Stomach (tissue), 4 donors: Measurements from ENCODE around the gene NOS1.

Experiments used
- CTCF ChIP-seq, 7 experiments: fragments of 450-650 bp in 4 of 7; fragments of 200-600 bp in 3 of 7; sonication (generic) in 3 of 7; IDR thresholded peaks; one replicate each; pipeline ENCODE4 v1.5.1; 2016 to 2019; ENCODE audit warnings: antibody characterized with exemption in 7 of 7, control low read depth in 2 of 7, mild to moderate bottlenecking in 1 of 7
- POLR2A ChIP-seq, 4 donors: fragments of 450-650 bp; IDR thresholded peaks; one replicate each; pipeline ENCODE4 v1.6.1; 2016; ENCODE audit warnings: antibody characterized with exemption in 4 of 4, control low read depth in 2 of 4, mild to moderate bottlenecking in 1 of 4, moderate library complexity in 1 of 4

GRCh38 chr12:117316336-117316735, 45.1 kb downstream of the NOS1 start:
- TF ChIP-seq POLR2A (IDR thresholded peaks at IDR 0.05) (no peak), CTCF (IDR thresholded peaks at IDR 0.05) (no peak)
